SIG-M5 (cell line): ENCODE data around the gene SOX11.
"Not testable (repeated sequence)": the region's sequence is repeated elsewhere in the genome, so short reads cannot be mapped to it uniquely, and the experiment has no call there.

Source experiments
- DNase-seq: peaks from one replicate; lab custom pipeline; 2025; lab: John Stamatoyannopoulos, UW

Gene SOX11

GRCh38 chr2:5691985-5692529 is at the start of gene SOX11:
TSS of gene SOX11 (plus strand) at chr2:5692384. CDS start at chr2:5692722, 338 bp downstream.
- no peak for DNase-seq

- DNase-seq = not testable (repeated sequence)
These were observed 39.5 kb upstream of the SOX11 start for GRCh38 chr2:5652734-5653133.

- DNase-seq = not testable (repeated sequence)
These were observed 38.4 kb upstream of the SOX11 start for GRCh38 chr2:5653756-5654155.

- DNase-seq = no peak
These were observed 35.0 kb upstream of the SOX11 start for GRCh38 chr2:5657231-5657630.

GRCh38 chr2:5660591-5660990 is 31.6 kb upstream of the SOX11 start:
- DNase-seq = no peak

- no peak for DNase-seq
These were observed 30.8 kb upstream of the SOX11 start for GRCh38 chr2:5661362-5661761.

- no peak for DNase-seq
These were observed 27.9 kb upstream of the SOX11 start for GRCh38 chr2:5664278-5664681.

- DNase-seq = no peak
These were observed 27.1 kb upstream of the SOX11 start for GRCh38 chr2:5665066-5665465.

- DNase-seq = no peak
These were observed 25.4 kb upstream of the SOX11 start for GRCh38 chr2:5666798-5667197.

- not testable (repeated sequence) for DNase-seq
These were observed 24.5 kb upstream of the SOX11 start for GRCh38 chr2:5667655-5668054.

- DNase-seq = no peak
These were observed 23.4 kb upstream of the SOX11 start for GRCh38 chr2:5668682-5669250.

- DNase-seq = no peak
These were observed 19.4 kb upstream of the SOX11 start for GRCh38 chr2:5672749-5673144.

- DNase-seq = no peak
These were observed 18.8 kb upstream of the SOX11 start for GRCh38 chr2:5673145-5674025.

GRCh38 chr2:5674026-5674340 is 18.2 kb upstream of the SOX11 start:
- DNase-seq = no peak

GRCh38 chr2:5677133-5677532 is 15.1 kb upstream of the SOX11 start:
- no peak for DNase-seq

- DNase-seq = no peak
These were observed 8.7 kb upstream of the SOX11 start for GRCh38 chr2:5683471-5683870.

GRCh38 chr2:5685225-5685624 is 7.0 kb upstream of the SOX11 start:
- no peak for DNase-seq

- DNase-seq = no peak
These were observed 6.1 kb upstream of the SOX11 start for GRCh38 chr2:5686068-5686467.

- DNase-seq = no peak
These were observed 5.6 kb upstream of the SOX11 start for GRCh38 chr2:5686536-5686935.

- DNase-seq = no peak
These were observed 2.4 kb upstream of the SOX11 start for GRCh38 chr2:5689750-5690149.

GRCh38 chr2:5690286-5690685 is 1.9 kb upstream of the SOX11 start:
- no peak for DNase-seq

- no peak for DNase-seq
These were observed 1.4 kb upstream of the SOX11 start for GRCh38 chr2:5690718-5691220.
